Cardiac muscle cell (in vitro differentiated cells and primary cell): Measurements from ENCODE around the gene DOK3. TPM values are rescaled to one million over a fixed set of nuclear protein-coding genes. Genes with fewer than 3 reads are reported as not detected.

Source experiments
- DNase-seq, 2 donors: peaks; one replicate each; pipeline versions ENCODE4 v3.0.0 to v3.0.0-alpha.2; 2010 to 2017; ENCODE audit warnings: low read depth in 1 of 2, low spot score in 1 of 2
- H3K27ac ChIP-seq: fragments of 200-600 bp; sonication (generic); 2 replicates; pipeline ENCODE4 v1.5.1; 2016
- H3K27me3 ChIP-seq: fragments of 200-600 bp; sonication (generic); 2 replicates; pipeline ENCODE4 v1.6.0; 2016; ENCODE audit warnings: control low read depth
- H3K36me3 ChIP-seq: fragments of 200-600 bp; sonication (generic); 2 replicates; pipeline ENCODE4 v1.5.1; 2016; ENCODE audit warnings: control low read depth
- H3K4me1 ChIP-seq: fragments of 200-600 bp; sonication (generic); 2 replicates; pipeline ENCODE4 v1.8.1; 2017; ENCODE audit warnings: low read depth, mild to moderate bottlenecking, mixed run types
- H3K4me3 ChIP-seq: fragments of 200-600 bp; sonication (generic); 2 replicates; pipeline ENCODE4 v1.5.1; 2016; ENCODE audit warnings: mild to moderate bottlenecking
- H3K9me3 ChIP-seq: fragments of 200-600 bp; sonication (generic); 2 replicates; pipeline ENCODE4 v1.5.1; 2017; ENCODE audit warnings: low read depth, mild to moderate bottlenecking, control low read depth
- CTCF ChIP-seq: IDR thresholded peaks from 2 replicates; pipeline ENCODE4 v1.5.1; 2012; ENCODE audit warnings: low read depth, mild to moderate bottlenecking, low read length
- polyA plus RNA-seq: library from polyadenylated mRNA; unstranded; fragments of >200 nt; fragmentation: Nextera tagmentation; extraction: Ambion mirVana; gene quantifications from 2 replicates; pipeline ENCODE4 v1.2.1, GENCODE V29; 2016
- total RNA-seq: library from RNA; depleted of rRNA; stranded (reverse); fragments of >200 nt; gene quantifications from 2 replicates; pipeline ENCODE4 v1.2.3, GENCODE V29; 2016

The DOK3 gene
- total and polyA plus RNA-seq, 2 experiments from 2014 or later = 2.4 to 3.7 TPM

GRCh38 chr5:177501874-177502678 is 7.5 kb downstream of the DOK3 start:
- TF ChIP-seq CTCF = no peak
- H3K9me3 ChIP-seq = no peaks in the 10 kb centered on the region
- DNase-seq = no peak
- no peak overlapping the region for H3K27ac ChIP-seq
- no peaks in the 10 kb centered on the region for H3K36me3 ChIP-seq
- H3K27me3 ChIP-seq = no peaks in the 10 kb centered on the region
- H3K4me1 ChIP-seq = peaks cover 8% of the 10 kb centered on the region
- no peak overlapping the region for H3K4me3 ChIP-seq

GRCh38 chr5:177500685-177501522 is 8.7 kb downstream of the DOK3 start:
- Histone ChIP-seq H3K27ac (no peak overlapping the region), H3K9me3 (no peaks in the 10 kb centered on the region)
- TF ChIP-seq CTCF = peak; percentile 96

GRCh38 chr5:177499842-177500241 is 9.8 kb downstream of the DOK3 start:
- peaks cover 20% of the 10 kb centered on the region for H3K4me1 ChIP-seq
- peaks cover 2% of the 10 kb centered on the region for H3K36me3 ChIP-seq
- no peaks in the 10 kb centered on the region for H3K9me3 ChIP-seq
- no peak overlapping the region for H3K27ac ChIP-seq
- H3K4me3 ChIP-seq = no peak overlapping the region
- no peaks in the 10 kb centered on the region for H3K27me3 ChIP-seq
- DNase-seq = no peak
- TF ChIP-seq CTCF = no peak

More at GRCh38 chr5:177500685-177501522, 8.7 kb downstream of the DOK3 start:
- peaks cover 9% of the 10 kb centered on the region for H3K4me1 ChIP-seq
- no peak overlapping the region for H3K4me3 ChIP-seq
- no peaks in the 10 kb centered on the region for H3K36me3 ChIP-seq
- peak; percentile 91 to 97 for DNase-seq
- H3K27me3 ChIP-seq = no peaks in the 10 kb centered on the region

- Histone ChIP-seq H3K27me3 (no peaks in the 10 kb centered on the region), H3K4me3 (peak overlapping the region; percentile 16), H3K9me3 (no peaks in the 10 kb centered on the region), H3K27ac (no peak overlapping the region), H3K36me3 (peaks cover 2% of the 10 kb centered on the region), H3K4me1 (peaks cover 33% of the 10 kb centered on the region)
- TF ChIP-seq CTCF = no peak
- peak in 1 of 2 donors; percentile 45 for DNase-seq
These were observed 11.4 kb downstream of the DOK3 start for GRCh38 chr5:177498013-177498787.
